GM15510 (cell line): ENCODE measurements around the gene CPM.

Experiments used
- POLR2A ChIP-seq: IDR thresholded peaks from 3 replicates; pipeline ENCODE4 v1.6.1; 2011; ENCODE audit warnings: borderline replicate concordance; ENCODE audit not compliant: insufficient read length; ENCODE audit errors: extremely low read depth

The CPM gene

GRCh38 chr12:68877583-68877982, 55.4 kb downstream of the CPM start:
- TF ChIP-seq POLR2A: no peak

DNA sequence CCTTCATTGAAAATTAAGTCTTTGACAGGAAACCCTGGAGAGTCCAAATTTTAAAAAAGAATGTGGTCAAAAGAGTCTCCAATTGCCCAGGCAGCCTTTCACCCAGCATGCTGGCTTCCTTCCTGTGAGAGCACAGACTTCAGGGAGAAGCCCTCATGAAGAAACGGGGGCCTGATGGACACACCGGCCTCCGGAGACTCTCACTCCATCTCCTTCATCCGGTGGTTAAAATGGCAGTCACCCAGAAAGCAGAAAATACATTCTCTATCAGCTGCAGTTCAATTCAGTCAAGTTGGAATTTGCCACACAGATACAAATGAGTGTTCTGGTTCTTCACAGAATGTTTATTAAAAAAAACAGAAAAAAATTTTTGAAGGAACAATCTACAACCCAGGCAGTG, 56.5 kb downstream of the CPM start:
- TF ChIP-seq POLR2A: no peak

- TF ChIP-seq POLR2A: no peak
Observed at GRCh38 chr12:68873316-68873715, 59.7 kb downstream of the CPM start.

DNA sequence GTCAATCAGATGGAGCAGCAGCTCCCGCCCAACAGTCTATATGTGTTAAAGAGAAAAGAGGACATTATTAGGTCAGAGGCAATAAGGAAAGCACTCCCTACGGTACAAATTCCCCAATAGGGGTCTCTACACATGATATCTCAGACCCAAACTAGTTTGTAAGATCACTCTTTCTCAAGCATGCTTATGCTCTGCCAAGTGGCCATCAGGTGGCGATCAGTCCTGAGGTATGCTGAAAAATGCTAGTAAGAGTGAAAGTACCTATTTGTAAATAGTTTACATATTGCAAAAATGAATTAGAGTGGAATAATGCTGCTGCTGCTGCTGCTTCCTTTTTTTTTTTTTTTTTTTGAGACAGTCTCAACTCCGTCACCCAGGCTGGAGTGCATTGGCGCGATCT, 61.0 kb downstream of the CPM start:
- TF ChIP-seq POLR2A: no peak

- TF ChIP-seq POLR2A: no peak
Observed at GRCh38 chr12:68871396-68871795, 61.6 kb downstream of the CPM start.

DNA sequence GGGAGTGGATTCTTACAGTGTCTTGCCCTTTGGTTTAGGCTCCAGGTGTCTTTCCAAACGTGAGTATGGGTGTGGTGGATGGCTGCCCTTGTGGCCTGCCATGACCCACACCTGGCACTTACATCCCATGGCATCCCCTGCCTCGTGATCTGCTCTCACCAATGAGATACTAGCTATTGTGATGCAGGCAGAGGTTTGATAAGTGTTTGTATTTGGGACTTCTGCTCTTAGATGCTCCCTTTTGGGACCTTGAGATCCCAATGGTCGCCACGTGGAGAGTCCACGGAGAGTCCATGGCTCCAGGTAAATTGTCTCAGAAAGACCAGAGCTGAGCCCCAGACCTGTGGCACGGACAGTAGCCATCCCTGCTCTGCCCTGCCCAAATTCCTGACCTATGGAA, 62.5 kb downstream of the CPM start:
- TF ChIP-seq POLR2A: no peak

- TF ChIP-seq POLR2A: no peak
Observed at GRCh38 chr12:68870011-68870410, 63.0 kb downstream of the CPM start.

GRCh38 chr12:68868043-68868790, 64.8 kb downstream of the CPM start:
- no peak for TF ChIP-seq POLR2A

- TF ChIP-seq POLR2A: no peak
Observed at GRCh38 chr12:68867606-68868005, 65.4 kb downstream of the CPM start.

- TF ChIP-seq POLR2A: no peak
Observed at GRCh38 chr12:68866950-68867349, 66.0 kb downstream of the CPM start.

DNA sequence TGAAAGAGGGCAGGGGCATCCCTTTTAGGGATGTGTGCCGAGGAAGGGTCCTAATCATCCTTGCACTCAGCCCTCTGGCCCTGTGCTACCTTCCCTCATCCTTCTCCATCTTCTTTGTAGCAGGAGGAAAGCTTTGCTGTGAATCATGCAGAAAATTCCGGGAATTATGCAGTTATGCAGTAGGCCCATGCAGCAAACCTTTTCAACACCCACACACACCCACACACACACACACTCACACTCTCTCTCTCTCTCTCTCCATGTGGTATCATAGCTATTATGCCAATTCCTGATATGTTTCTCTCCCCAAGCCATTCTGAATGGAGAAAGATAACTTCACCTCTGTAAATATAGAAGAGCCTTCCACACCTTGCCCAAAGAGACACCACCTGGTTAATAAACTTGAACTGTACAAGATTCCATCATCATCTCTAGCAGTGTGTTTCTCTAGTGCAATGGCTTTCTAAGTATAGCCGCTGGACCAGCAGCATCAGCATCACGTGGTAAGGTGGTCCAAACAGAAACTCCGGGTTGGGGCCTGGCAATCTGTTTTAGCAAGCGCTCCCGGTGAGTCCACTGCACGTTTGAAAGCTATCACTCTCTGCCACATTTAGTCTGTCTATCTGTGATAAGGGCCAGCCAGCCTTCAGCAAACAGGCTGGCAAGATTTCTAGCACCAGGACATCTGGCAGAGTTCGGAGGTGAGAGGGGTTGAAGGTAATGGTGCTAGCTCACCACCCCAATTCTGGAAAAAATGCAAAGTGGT, 67.4 kb downstream of the CPM start:
- TF ChIP-seq POLR2A: no peak

DNA sequence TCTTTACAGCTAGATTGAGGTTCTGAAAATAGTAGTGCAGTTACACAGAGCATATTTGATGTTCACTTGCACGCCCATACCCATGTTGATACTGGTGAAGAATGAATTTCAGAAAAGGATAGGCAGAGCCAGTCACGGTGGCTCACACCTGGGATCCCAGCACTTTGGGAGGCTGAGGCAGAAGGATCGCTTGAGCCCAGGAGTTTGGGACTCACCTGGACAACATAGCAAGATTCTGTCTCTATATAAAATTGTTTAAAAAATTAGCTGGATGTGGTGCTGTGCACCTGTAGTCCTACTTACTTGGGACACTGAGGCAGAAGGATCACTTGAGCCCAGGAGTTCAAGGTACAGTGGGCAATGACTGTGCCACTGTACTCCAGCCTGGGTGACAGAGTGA, 68.4 kb downstream of the CPM start:
- TF ChIP-seq POLR2A: no peak

GRCh38 chr12:68863109-68863770, 69.7 kb downstream of the CPM start:
- no peak for TF ChIP-seq POLR2A

DNA sequence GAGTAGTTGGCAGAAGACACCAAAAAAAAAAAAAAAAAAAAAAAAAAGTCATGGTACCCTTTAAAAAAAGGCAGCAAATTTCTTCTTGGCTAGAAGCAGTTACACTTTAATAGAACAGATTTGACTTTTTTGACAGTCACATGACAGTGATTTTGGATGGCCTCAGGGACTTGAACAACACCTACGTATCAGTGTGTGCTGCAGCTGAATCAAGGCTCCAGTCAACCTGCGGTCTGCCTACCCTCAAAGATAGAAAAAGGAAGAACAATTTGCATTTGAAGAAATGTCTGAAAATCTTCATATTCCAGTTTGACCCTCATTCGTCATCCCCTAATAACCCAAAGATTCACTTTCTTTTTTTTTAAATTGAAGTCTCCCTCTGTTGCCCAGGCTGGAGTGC, 71.1 kb downstream of the CPM start:
- no peak for TF ChIP-seq POLR2A

GRCh38 chr12:68856510-68856909, 76.5 kb downstream of the CPM start:
- no peak for TF ChIP-seq POLR2A
